ENCODE measurements around the gene PLEKHB1.

DNA sequence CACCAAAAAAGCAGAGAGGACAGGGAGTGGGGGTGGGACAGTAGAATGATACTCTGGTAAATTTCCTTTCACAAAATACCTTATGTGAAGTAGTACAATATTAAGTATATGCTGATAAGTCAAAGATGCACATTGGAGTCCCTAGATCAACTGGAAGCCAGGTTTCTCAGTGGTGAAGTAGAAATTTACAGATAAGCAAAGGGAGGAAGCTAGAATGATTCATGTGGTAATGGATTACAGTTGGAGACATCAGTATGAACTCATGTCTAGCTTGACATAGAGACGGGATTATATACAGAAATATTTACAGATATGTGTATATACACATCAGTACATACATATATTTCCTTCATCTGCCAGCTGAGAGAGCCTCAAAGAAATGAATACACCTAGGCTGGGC is 21.5 kb downstream of the PLEKHB1 start:
- TF ChIP-seq, protein P1, sequence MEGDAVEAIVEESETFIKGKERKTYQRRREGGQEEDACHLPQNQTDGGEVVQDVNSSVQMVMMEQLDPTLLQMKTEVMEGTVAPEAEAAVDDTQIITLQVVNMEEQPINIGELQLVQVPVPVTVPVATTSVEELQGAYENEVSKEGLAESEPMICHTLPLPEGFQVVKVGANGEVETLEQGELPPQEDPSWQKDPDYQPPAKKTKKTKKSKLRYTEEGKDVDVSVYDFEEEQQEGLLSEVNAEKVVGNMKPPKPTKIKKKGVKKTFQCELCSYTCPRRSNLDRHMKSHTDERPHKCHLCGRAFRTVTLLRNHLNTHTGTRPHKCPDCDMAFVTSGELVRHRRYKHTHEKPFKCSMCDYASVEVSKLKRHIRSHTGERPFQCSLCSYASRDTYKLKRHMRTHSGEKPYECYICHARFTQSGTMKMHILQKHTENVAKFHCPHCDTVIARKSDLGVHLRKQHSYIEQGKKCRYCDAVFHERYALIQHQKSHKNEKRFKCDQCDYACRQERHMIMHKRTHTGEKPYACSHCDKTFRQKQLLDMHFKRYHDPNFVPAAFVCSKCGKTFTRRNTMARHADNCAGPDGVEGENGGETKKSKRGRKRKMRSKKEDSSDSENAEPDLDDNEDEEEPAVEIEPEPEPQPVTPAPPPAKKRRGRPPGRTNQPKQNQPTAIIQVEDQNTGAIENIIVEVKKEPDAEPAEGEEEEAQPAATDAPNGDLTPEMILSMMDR (conservative IDR thresholded peaks at IDR 0.05 in 1 of 2, IDR thresholded peaks at IDR 0.05 in 1 of 2; ENCODE audit: low read depth in 1 of 2, low read length in 2 of 2) = no peak
- TF ChIP-seq EZH2 (IDR thresholded peaks at IDR 0.05; ENCODE audit: low read length, missing control alignments) = no peak

Measured in fibroblast of lung (primary cell).